ENCODE data around the gene RAPGEF5.
A peak's percentile ranks its signal among the peaks of the same experiment; 100 is the strongest.

RAPGEF5 gene

GRCh38 chr7:22361795-22362194 lies 4.8 kb upstream of the RAPGEF5 start:
- peaks cover 5% of the 10 kb centered on the region for H3K4me1 ChIP-seq (ENCODE audit: insufficient read depth, poor library complexity, severe bottlenecking)
- ATAC-seq (ENCODE audit: low read depth) (peak; percentile 14; the same call in 2 of the 3 replicates), DNase-seq (ENCODE audit: low spot score) (no peak)
- H3K9me3 ChIP-seq (ENCODE audit: severe bottlenecking): no peaks in the 10 kb centered on the region
- no peak overlapping the region for H3K4me3 ChIP-seq (ENCODE audit: severe bottlenecking)
- TF ChIP-seq CTCF (IDR thresholded peaks at IDR 0.05; ENCODE audit: poor library complexity, severe bottlenecking): no peak
- H3K27me3 ChIP-seq (ENCODE audit: insufficient read depth, poor library complexity, severe bottlenecking): no peaks in the 10 kb centered on the region
- H3K27ac ChIP-seq (ENCODE audit: poor library complexity, severe bottlenecking): no peak overlapping the region
- no peaks in the 10 kb centered on the region for H3K36me3 ChIP-seq (ENCODE audit: low read depth)

- Histone ChIP-seq H3K27me3 (ENCODE audit: insufficient read depth, poor library complexity, severe bottlenecking) (no peaks in the 10 kb centered on the region), H3K27ac (ENCODE audit: poor library complexity, severe bottlenecking) (no peak overlapping the region), H3K4me3 (ENCODE audit: severe bottlenecking) (no peak overlapping the region), H3K4me1 (ENCODE audit: insufficient read depth, poor library complexity, severe bottlenecking) (peaks cover 5% of the 10 kb centered on the region), H3K36me3 (ENCODE audit: low read depth) (no peaks in the 10 kb centered on the region), H3K9me3 (ENCODE audit: severe bottlenecking) (no peaks in the 10 kb centered on the region)
- DNase-seq (ENCODE audit: low spot score) (no peak), ATAC-seq (ENCODE audit: low read depth) (no peak)
- TF ChIP-seq CTCF (IDR thresholded peaks at IDR 0.05; ENCODE audit: poor library complexity, severe bottlenecking): no peak
Observed at GRCh38 chr7:22361320-22361719, 4.4 kb upstream of the RAPGEF5 start.

- Histone ChIP-seq H3K27me3 (ENCODE audit: insufficient read depth, poor library complexity, severe bottlenecking) (no peaks in the 10 kb centered on the region), H3K27ac (ENCODE audit: poor library complexity, severe bottlenecking) (no peak overlapping the region), H3K4me1 (ENCODE audit: insufficient read depth, poor library complexity, severe bottlenecking) (peaks cover 5% of the 10 kb centered on the region), H3K36me3 (ENCODE audit: low read depth) (no peaks in the 10 kb centered on the region), H3K4me3 (ENCODE audit: severe bottlenecking) (no peak overlapping the region), H3K9me3 (ENCODE audit: severe bottlenecking) (no peaks in the 10 kb centered on the region)
- no peak for TF ChIP-seq CTCF (IDR thresholded peaks at IDR 0.05; ENCODE audit: poor library complexity, severe bottlenecking)
- DNase-seq (ENCODE audit: low spot score) (no peak), ATAC-seq (ENCODE audit: low read depth) (no peak)
Observed at GRCh38 chr7:22358820-22359697, 2.1 kb upstream of the RAPGEF5 start.

GRCh38 chr7:22357311-22358175 lies 589 bp upstream of the RAPGEF5 start:
- peaks cover 2% of the 10 kb centered on the region for H3K9me3 ChIP-seq (ENCODE audit: severe bottlenecking)
- no peak for TF ChIP-seq CTCF (IDR thresholded peaks at IDR 0.05; ENCODE audit: poor library complexity, severe bottlenecking)
- no peaks in the 10 kb centered on the region for H3K27me3 ChIP-seq (ENCODE audit: insufficient read depth, poor library complexity, severe bottlenecking)
- peak overlapping the region; percentile 91 for H3K4me3 ChIP-seq (ENCODE audit: severe bottlenecking)
- H3K36me3 ChIP-seq (ENCODE audit: low read depth): no peaks in the 10 kb centered on the region
- H3K4me1 ChIP-seq (ENCODE audit: insufficient read depth, poor library complexity, severe bottlenecking): peaks cover 5% of the 10 kb centered on the region
- peak; percentile 85 for DNase-seq (ENCODE audit: low spot score)
- H3K27ac ChIP-seq (ENCODE audit: poor library complexity, severe bottlenecking): peak overlapping the region; percentile 80
- ATAC-seq (ENCODE audit: low read depth): peak; percentile 89

Data from RWPE2 (cell line).